ENCODE data around the gene PLCH1.

DNA sequence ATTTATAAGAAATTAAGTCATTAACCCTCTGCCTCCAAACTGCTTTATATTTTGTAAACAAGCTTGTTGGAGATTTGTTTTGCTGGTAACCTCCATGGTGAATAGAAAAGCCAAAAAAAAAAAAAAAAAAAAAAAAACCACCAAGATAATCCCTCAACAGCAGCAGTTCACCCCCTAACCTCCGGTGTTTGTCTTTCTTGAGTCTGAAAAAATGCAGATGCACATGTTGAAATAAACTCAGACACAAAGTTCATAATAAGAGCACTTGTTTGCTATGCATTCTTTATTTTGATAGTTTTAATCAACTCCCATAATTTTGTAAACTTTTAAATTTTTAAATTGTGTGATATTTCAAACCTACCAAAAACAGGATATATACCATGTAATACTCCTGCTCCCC is 1.8 kb upstream of the PLCH1 start:
- TF ChIP-seq EZH2 (IDR thresholded peaks at IDR 0.05; ENCODE audit: low read length, unreplicated experiment): no peak
- TF ChIP-seq, protein P1, sequence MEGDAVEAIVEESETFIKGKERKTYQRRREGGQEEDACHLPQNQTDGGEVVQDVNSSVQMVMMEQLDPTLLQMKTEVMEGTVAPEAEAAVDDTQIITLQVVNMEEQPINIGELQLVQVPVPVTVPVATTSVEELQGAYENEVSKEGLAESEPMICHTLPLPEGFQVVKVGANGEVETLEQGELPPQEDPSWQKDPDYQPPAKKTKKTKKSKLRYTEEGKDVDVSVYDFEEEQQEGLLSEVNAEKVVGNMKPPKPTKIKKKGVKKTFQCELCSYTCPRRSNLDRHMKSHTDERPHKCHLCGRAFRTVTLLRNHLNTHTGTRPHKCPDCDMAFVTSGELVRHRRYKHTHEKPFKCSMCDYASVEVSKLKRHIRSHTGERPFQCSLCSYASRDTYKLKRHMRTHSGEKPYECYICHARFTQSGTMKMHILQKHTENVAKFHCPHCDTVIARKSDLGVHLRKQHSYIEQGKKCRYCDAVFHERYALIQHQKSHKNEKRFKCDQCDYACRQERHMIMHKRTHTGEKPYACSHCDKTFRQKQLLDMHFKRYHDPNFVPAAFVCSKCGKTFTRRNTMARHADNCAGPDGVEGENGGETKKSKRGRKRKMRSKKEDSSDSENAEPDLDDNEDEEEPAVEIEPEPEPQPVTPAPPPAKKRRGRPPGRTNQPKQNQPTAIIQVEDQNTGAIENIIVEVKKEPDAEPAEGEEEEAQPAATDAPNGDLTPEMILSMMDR (conservative IDR thresholded peaks at IDR 0.05; ENCODE audit: low read depth, low read length): no peak
